T-helper 2 cell treated with Interferon-gamma antibody and Interleukin-4, amounts not matched to agents 5 μg/mL and 100 μg/mL, for 36 hours (primary cell): ENCODE measurements around the gene PDC.

ENCODE experiments used
- DNase-seq: peaks from one replicate; pipeline ENCODE4 v3.0.0; 2021; ENCODE audit warnings: low spot score
- H3K27ac Mint-ChIP-seq: one replicate; pipeline ENCODE4 v1.8.0; 2021; ENCODE audit warnings: mild to moderate bottlenecking, mixed read lengths
- H3K27me3 Mint-ChIP-seq: one replicate; pipeline ENCODE4 v1.8.0; 2021; ENCODE audit warnings: low read depth, mixed read lengths
- H3K36me3 Mint-ChIP-seq: one replicate; pipeline ENCODE4 v1.8.0; 2021; ENCODE audit warnings: low read depth, mixed read lengths
- H3K4me1 Mint-ChIP-seq: one replicate; pipeline ENCODE4 v1.8.0; 2021; ENCODE audit warnings: low read depth, mixed read lengths
- H3K4me3 Mint-ChIP-seq: one replicate; pipeline ENCODE4 v1.8.0; 2022; ENCODE audit warnings: mild to moderate bottlenecking, moderate library complexity, mixed read lengths
- H3K9me3 Mint-ChIP-seq: one replicate; pipeline ENCODE4 v1.8.0; 2021; ENCODE audit warnings: mixed read lengths

Gene PDC

DNA sequence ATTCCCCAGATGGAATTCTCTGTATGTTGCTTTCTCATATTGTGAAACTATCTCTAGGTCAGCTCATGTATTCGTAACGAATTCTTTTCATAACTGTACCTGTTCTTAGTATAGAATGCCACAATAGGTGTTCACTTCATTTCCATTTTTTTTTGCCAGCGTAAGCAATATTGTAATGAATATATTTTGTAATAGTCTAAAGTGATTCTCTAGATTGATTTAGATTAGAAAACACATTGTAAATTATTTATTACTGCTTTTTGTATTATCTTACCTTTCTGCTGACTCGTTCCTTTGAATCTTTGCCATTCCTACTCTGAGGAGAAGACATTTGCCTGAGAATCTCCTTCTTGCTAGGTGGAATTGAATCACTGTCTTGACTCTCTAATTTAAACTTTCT lies 14.8 kb downstream of the PDC start:
- Mint-ChIP-seq H3K36me3 (no peaks in the 10 kb centered on the region), H3K4me1 (peaks cover 12% of the 10 kb centered on the region), H3K4me3 (no peak overlapping the region), H3K9me3 (no peaks in the 10 kb centered on the region), H3K27me3 (peaks cover 3% of the 10 kb centered on the region), H3K27ac (no peak overlapping the region)
- DNase-seq, result no peak

DNA sequence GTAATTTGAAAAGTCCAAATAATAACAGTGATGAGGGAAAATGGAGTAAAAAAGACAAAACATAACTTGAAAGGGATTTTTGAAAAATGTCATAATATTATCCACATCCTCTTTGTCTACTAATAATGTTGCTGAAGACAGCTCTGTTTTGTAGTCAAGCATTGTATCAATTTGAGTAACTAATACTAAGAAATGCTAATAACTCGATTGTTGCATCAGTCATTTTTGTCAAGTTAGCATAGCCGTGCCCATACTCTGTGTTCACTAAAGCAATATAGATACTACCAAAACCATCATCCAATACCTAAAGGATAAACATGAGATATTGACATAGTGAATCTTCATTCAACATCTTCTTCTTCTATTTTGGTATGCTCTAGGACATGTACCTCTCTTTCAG lies 17.3 kb downstream of the PDC start:
- Mint-ChIP-seq H3K36me3 (no peaks in the 10 kb centered on the region), H3K27ac (no peak overlapping the region), H3K4me3 (no peak overlapping the region), H3K27me3 (peaks cover 3% of the 10 kb centered on the region), H3K4me1 (peaks cover 16% of the 10 kb centered on the region), H3K9me3 (no peaks in the 10 kb centered on the region)
- DNase-seq, result no peak

DNA sequence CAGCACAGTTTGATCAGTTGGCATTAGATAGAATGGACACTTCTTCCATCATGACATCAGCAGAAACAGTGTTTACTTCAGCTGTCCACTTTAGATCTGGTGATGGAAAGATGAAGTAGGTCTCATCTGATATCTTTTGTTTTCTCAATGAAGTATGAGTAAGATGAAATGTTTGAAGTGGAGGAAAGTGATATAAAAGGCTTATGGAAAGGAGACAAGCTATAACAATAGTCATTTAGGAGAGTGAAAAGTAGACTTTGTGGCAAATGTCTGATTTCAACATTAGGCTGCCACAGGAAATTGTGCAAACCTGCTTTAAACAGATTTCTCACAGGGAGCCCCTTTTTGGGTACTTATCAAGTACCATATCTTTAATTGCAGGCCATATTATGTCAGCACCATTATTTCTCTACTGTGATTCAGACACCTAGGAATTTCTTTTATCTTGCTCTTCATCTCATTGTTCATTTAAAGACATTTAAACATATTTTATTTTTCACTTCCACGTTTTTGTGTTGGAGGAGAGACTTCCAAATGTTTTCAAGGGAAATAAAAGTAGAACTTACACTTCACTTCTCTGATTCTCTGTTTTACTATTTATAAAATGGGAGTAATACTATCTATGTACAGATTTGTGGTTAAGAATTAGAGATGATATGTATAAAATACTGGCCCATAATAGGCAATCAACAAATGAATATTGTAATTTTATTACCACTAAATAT lies 18.1 kb downstream of the PDC start:
- H3K27ac Mint-ChIP-seq, result no peak overlapping the region
- peak; percentile 12 for DNase-seq
- no peaks in the 10 kb centered on the region for H3K9me3 Mint-ChIP-seq
- no peak overlapping the region for H3K4me3 Mint-ChIP-seq
- peaks cover 16% of the 10 kb centered on the region for H3K4me1 Mint-ChIP-seq
- peaks cover under 1% of the 10 kb centered on the region for H3K27me3 Mint-ChIP-seq
- peaks cover 3% of the 10 kb centered on the region for H3K36me3 Mint-ChIP-seq

DNA sequence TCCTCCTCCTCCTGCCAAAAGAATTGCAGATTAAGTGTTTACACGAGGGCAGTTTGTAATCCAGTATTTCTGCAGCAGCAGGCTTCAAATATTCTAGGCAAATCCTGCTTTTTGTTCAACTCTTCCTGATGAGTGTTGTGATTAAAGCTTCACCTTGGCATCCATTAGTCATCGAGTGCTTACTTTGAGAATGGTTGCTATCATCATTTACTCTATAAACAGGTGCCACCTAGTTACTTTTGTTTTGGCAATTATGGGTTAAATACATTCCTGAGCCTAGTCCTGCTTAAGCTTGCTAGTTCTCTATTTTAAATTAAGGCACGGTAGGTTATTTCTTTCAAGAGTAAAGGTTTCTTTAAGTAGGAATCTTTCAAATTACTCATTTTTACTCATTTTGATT lies 20.3 kb downstream of the PDC start:
- Mint-ChIP-seq H3K36me3 (peaks cover 4% of the 10 kb centered on the region), H3K4me3 (no peak overlapping the region), H3K4me1 (peaks cover 16% of the 10 kb centered on the region), H3K9me3 (no peaks in the 10 kb centered on the region), H3K27ac (no peak overlapping the region), H3K27me3 (no peaks in the 10 kb centered on the region)
- DNase-seq, result no peak

DNA sequence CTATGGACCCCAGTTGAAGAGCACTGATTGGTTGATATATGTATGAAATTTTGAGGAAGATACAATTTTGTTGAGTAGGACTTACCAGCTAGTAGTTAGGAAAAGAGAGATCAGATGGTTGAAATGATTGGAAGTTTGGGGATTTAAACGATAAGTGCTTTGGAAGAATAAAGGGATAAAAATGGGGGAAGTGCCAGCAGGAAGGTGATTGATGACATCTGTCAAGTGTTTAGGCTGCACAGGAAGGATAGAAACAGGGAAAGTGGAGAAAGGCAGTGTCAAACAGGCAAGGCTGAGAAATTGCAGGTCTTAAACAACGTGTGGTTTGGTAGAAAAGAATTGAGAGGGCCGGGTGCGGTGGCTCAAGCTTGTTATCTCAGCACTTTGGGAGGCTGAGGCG lies 22.3 kb downstream of the PDC start:
- no peak for DNase-seq
- Mint-ChIP-seq H3K27ac (no peak overlapping the region), H3K4me1 (peaks cover 20% of the 10 kb centered on the region), H3K36me3 (peaks cover 4% of the 10 kb centered on the region), H3K4me3 (no peak overlapping the region), H3K27me3 (no peaks in the 10 kb centered on the region), H3K9me3 (no peaks in the 10 kb centered on the region)

DNA sequence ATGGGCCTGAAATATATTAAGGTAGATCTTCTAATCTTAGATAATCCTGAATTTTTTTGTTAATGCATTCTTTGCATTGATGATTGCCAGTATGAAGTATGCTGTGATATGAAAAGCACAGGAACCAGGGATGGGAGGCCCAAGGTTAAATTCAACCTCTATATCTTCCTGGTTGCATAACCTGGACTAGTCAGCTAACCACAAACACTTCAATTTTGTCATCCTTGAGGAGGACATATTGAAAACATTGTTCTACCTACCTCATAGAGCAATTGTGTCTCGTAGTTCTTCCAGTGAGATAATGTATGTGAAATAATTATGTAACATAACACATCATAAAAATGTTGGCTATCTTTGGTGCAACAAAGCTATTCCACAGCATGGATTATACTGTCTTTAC lies 25.6 kb downstream of the PDC start:
- H3K27me3 Mint-ChIP-seq, result peaks cover 4% of the 10 kb centered on the region
- peaks cover 4% of the 10 kb centered on the region for H3K4me1 Mint-ChIP-seq
- peaks cover 4% of the 10 kb centered on the region for H3K36me3 Mint-ChIP-seq
- no peak overlapping the region for H3K27ac Mint-ChIP-seq
- H3K4me3 Mint-ChIP-seq, result no peak overlapping the region
- H3K9me3 Mint-ChIP-seq, result no peaks in the 10 kb centered on the region
- DNase-seq, result no peak

DNA sequence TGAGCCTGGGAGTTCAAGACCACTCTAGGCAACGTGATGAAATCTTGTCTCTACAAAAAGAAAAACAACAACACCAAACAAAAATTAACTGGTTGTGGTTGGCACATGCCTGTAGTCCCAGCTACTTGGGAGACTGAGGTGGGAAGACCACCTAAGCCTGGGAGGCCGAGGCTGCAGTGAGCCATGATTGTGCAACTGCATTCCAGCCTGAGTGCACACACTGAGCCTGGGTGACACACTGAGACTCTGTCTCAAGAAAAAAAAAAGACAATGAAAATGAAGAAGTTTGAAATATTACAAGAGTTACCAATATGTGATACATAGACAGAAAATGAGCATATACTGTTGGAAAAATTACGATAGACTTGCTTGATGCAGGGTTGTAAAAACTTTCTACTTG lies 31.9 kb downstream of the PDC start:
- Mint-ChIP-seq H3K27ac (no peak overlapping the region), H3K9me3 (peaks cover 9% of the 10 kb centered on the region), H3K36me3 (peaks cover 20% of the 10 kb centered on the region)

DNA sequence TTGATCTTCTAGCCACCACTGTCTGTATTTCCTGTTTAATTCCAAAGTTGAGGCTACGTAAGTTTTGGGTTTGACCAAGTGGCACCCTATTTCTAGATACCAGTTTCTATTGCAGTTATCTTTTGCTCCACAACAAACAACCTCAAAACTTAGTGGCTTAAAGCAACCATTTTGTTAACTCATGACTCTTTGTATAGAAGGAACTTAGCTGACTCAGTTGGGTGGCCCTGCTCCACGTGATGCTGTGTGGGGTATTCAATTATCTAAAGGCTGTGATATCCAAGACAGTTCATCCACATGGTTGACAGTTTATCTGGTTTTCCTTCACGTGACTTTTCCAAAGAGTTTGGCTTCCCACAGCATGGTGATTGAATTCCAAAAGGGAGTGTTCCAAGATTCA lies 34.8 kb downstream of the PDC start:
- no peak for DNase-seq
- H3K36me3 Mint-ChIP-seq, result peaks cover 32% of the 10 kb centered on the region
- H3K4me1 Mint-ChIP-seq, result peaks cover 17% of the 10 kb centered on the region
- H3K27me3 Mint-ChIP-seq, result no peaks in the 10 kb centered on the region
- no peak overlapping the region for H3K27ac Mint-ChIP-seq
- no peak overlapping the region for H3K4me3 Mint-ChIP-seq
- peaks cover 9% of the 10 kb centered on the region for H3K9me3 Mint-ChIP-seq

More for the DNA sequence above, 31.9 kb downstream of the PDC start:
- Mint-ChIP-seq H3K4me1 (peaks cover 10% of the 10 kb centered on the region), H3K27me3 (peaks cover 4% of the 10 kb centered on the region), H3K4me3 (no peak overlapping the region)
- DNase-seq, result no peak

DNA sequence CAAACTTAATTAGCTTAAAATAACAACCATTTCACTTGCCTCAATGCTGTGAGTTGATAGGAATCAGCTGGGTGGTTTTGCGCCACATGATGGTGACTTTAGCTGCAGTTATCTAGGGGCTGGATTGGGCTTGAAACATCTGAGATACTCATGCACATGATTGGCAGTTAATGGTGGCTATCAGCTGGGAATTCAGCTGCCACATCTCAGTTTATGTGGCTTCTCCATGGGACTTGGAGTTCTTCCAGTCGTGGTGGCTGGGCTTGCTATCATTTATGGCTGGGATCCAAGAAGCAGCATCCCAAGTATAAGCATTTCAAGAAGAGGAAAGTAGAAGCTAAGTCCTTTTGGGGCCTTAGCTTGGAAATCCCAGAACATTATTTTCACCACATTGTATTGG lies 36.4 kb downstream of the PDC start:
- DNase-seq, result no peak

DNA sequence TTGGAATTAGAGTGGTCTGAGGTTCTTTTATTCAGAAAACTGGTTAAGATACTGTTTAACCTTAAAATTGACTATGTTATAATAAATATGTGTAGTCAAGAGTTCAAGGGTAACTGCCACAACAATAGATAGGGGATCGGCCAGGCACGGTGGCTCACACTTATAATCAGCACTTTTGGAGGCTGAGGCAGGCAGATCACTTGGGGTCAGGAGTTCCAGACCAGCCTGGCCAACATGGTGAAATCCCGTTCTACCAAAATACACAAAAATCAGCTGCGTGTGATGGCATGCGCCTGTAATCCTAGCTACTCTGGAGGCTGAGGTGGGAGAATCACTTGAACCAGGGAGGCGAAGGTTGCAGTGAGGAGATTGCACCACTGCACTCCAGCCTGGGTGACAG lies 39.5 kb downstream of the PDC start:
- H3K27ac Mint-ChIP-seq, result peak overlapping the region; percentile 95
- H3K4me1 Mint-ChIP-seq, result peaks cover 29% of the 10 kb centered on the region
- no peaks in the 10 kb centered on the region for H3K27me3 Mint-ChIP-seq
- peaks cover 43% of the 10 kb centered on the region for H3K36me3 Mint-ChIP-seq
- peak overlapping the region; percentile 18 for H3K4me3 Mint-ChIP-seq
- DNase-seq, result no peak
- peaks cover 4% of the 10 kb centered on the region for H3K9me3 Mint-ChIP-seq

More for the DNA sequence above, 36.4 kb downstream of the PDC start:
- Mint-ChIP-seq H3K4me3 (no peak overlapping the region), H3K4me1 (peaks cover 28% of the 10 kb centered on the region), H3K27ac (no peak overlapping the region), H3K27me3 (no peaks in the 10 kb centered on the region), H3K36me3 (peaks cover 40% of the 10 kb centered on the region), H3K9me3 (peaks cover 9% of the 10 kb centered on the region)

DNA sequence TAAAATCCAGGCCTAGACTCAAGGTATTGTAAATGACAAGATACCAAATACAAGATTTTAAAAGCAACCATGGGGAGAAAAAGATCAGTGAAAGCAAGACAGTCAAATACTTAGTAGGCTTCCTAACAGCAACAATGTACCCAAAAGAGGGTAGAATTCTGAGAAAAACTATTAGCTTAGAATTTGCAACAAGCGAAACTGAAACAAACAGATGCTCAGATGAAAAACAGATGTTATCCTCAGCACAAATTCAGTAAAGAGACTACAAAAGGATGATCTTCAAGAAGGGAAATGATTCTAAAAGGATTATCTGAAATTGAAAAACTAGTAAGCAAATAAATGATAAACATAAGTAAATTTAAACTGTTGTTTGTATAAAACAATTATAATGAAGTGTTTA lies 40.0 kb downstream of the PDC start:
- H3K4me3 Mint-ChIP-seq, result peak overlapping the region; percentile 67
- no peaks in the 10 kb centered on the region for H3K27me3 Mint-ChIP-seq
- no peaks in the 10 kb centered on the region for H3K9me3 Mint-ChIP-seq
- peaks cover 24% of the 10 kb centered on the region for H3K4me1 Mint-ChIP-seq
- H3K27ac Mint-ChIP-seq, result peak overlapping the region; percentile 95
- DNase-seq, result no peak
- peaks cover 43% of the 10 kb centered on the region for H3K36me3 Mint-ChIP-seq

DNA sequence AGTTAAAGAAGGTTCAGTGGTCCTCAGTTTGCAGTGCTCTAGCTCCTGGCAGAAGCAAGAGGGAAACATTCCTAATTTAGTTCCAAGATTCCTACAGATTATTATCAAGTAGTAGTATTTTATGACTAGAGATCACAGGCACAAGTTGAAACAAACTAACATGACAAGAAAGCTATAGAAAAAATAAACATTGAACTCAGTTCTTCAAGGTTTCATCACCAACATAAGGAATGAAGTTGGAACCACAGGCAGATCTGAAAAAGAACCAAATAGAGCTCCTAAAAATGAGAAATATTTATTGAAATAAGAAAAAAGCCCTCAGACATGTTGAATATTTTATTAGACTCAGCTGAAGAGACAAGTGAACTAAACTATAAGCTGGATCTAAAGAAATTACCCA lies 40.6 kb downstream of the PDC start:
- peak overlapping the region; percentile 67 for H3K4me3 Mint-ChIP-seq
- no peaks in the 10 kb centered on the region for H3K27me3 Mint-ChIP-seq
- peaks cover 41% of the 10 kb centered on the region for H3K36me3 Mint-ChIP-seq
- peaks cover 23% of the 10 kb centered on the region for H3K4me1 Mint-ChIP-seq
- no peak for DNase-seq
- no peaks in the 10 kb centered on the region for H3K9me3 Mint-ChIP-seq
- peak overlapping the region; percentile 95 for H3K27ac Mint-ChIP-seq

DNA sequence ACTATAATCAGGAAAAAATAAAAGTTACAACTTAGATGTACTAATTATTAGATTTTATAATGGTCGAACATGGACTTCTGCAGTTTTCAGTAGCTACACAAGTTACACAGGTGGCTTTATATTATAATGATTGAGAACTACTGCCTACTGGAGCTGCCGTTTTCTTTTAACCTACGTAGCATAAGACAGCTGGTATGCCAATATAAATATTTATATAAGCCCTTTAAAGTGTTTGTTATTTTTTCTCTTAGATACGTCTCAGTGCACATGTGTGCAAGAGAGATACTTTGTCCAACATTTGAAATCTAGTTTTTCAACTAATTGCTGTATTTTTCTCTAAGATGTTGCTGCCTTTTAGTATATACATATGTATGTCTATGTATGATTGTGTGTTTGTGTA lies 42.4 kb downstream of the PDC start:
- peaks cover 24% of the 10 kb centered on the region for H3K4me1 Mint-ChIP-seq
- H3K27ac Mint-ChIP-seq, result peak overlapping the region; percentile 7
- no peaks in the 10 kb centered on the region for H3K9me3 Mint-ChIP-seq
- H3K27me3 Mint-ChIP-seq, result no peaks in the 10 kb centered on the region
- peaks cover 33% of the 10 kb centered on the region for H3K36me3 Mint-ChIP-seq
- no peak overlapping the region for H3K4me3 Mint-ChIP-seq
- no peak for DNase-seq

DNA sequence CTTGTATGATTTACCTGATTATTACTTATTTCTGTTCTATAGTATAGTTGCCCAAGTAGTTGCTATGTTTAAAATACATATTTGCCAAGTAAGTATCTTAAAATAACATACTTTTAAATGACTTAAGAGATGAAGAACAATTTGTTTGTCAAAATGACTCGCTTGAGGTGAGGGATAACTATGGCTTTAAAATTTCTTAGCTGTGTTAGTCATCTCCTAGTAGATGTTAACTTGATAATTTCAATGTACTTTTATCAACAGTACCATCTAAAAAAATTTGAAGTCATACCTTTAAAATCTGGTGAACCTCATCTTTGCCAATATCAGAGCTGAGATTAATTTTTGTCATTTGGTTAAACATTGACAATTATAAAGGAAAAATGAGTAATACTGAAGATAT lies 47.6 kb downstream of the PDC start:
- no peak overlapping the region for H3K27ac Mint-ChIP-seq
- no peak overlapping the region for H3K4me3 Mint-ChIP-seq
- H3K27me3 Mint-ChIP-seq, result no peaks in the 10 kb centered on the region
- no peaks in the 10 kb centered on the region for H3K9me3 Mint-ChIP-seq
- DNase-seq, result no peak
- H3K4me1 Mint-ChIP-seq, result peaks cover 7% of the 10 kb centered on the region
- H3K36me3 Mint-ChIP-seq, result peaks cover 5% of the 10 kb centered on the region

DNA sequence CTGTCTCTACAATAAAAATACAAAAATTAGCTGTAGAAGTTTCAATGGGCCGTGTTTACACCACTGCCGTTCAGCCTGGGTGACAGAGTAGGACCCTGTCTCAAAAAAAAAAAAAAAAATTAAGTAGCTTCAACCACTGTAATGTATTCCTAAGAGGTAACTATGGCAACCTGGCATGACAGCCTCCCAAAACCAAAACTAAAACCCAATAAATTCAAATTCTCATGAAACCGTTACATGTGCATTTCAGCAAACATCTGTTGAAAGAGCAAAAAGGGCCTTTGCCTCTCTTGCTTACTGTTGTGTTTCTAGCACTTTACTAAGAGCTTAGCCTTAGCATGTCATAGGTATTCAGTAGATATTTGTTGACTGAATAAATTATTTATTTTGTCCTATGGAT lies 51.8 kb downstream of the PDC start:
- Mint-ChIP-seq H3K4me1 (peaks cover 16% of the 10 kb centered on the region), H3K27ac (no peak overlapping the region), H3K36me3 (peaks cover 13% of the 10 kb centered on the region), H3K4me3 (no peak overlapping the region), H3K9me3 (no peaks in the 10 kb centered on the region), H3K27me3 (no peaks in the 10 kb centered on the region)
- DNase-seq, result no peak
